ENCODE data around the gene GPR137B.

- TF ChIP-seq SUZ12 (IDR thresholded peaks at IDR 0.05; ENCODE audit: extremely low read depth, insufficient read depth, insufficient read length) (no peak), YY1 (IDR thresholded peaks at IDR 0.05; ENCODE audit: insufficient read depth, insufficient read length) (no peak), ZNF274 (IDR thresholded peaks at IDR 0.05; ENCODE audit: low read depth, low read length) (no peak)
Measured at GRCh38 chr1:236117710-236118109, 24.6 kb upstream of the GPR137B start.
